ENCODE data around the gene PDCD1. TPM values are rescaled to one million over a fixed set of nuclear protein-coding genes. Genes with fewer than 3 reads are reported as not detected.

The PDCD1 gene
- total RNA-seq, 2 donors from 2014 or later: 0.21 to 0.35 TPM

- intact Hi-C loops (cut with DNase I): no loop called here
- no peak for TF ChIP-seq CTCF (IDR thresholded peaks at IDR 0.05)
These were observed 12.3 kb downstream of the PDCD1 start for GRCh38 chr2:241846406-241846805.

GRCh38 chr2:241844831-241845578 is 13.7 kb downstream of the PDCD1 start:
- no peaks in the 10 kb centered on the region for H3K4me1 ChIP-seq
- no peak for TF ChIP-seq CTCF (IDR thresholded peaks at IDR 0.05)

More at GRCh38 chr2:241846406-241846805, 12.3 kb downstream of the PDCD1 start:
- Histone ChIP-seq H3K4me1 (no peaks in the 10 kb centered on the region), H3K27me3 (no peaks in the 10 kb centered on the region), H3K27ac (no peak overlapping the region), H3K36me3 (no peaks in the 10 kb centered on the region), H3K4me3 (no peak overlapping the region), H3K9me3 (no peaks in the 10 kb centered on the region), H3K9ac (ENCODE audit: low read depth in 2 of 2, low read length in 2 of 2) (no peak overlapping the region)
- DNase-seq: no peak

GRCh38 chr2:241844066-241844728 is 14.5 kb downstream of the PDCD1 start:
- no peaks in the 10 kb centered on the region for H3K4me1 ChIP-seq
- DNase-seq: peak; percentile 78
- no peaks in the 10 kb centered on the region for H3K9me3 ChIP-seq
- no peak overlapping the region for H3K27ac ChIP-seq
- peak overlapping the region; percentile 40 to 46 for H3K9ac ChIP-seq (ENCODE audit: low read depth in 2 of 2, low read length in 2 of 2)
- H3K27me3 ChIP-seq: no peaks in the 10 kb centered on the region
- peak; percentile 18 for TF ChIP-seq CTCF (IDR thresholded peaks at IDR 0.05)
- H3K4me3 ChIP-seq: peak overlapping the region; percentile 30
- no peaks in the 10 kb centered on the region for H3K36me3 ChIP-seq
- intact Hi-C loops (cut with DNase I): no loop called here

More at GRCh38 chr2:241844831-241845578, 13.7 kb downstream of the PDCD1 start:
- intact Hi-C loops (cut with DNase I): no loop called here
- Histone ChIP-seq H3K27me3 (no peaks in the 10 kb centered on the region), H3K4me3 (peak overlapping the region; percentile 30), H3K27ac (no peak overlapping the region), H3K9ac (ENCODE audit: low read depth in 2 of 2, low read length in 2 of 2) (no peak overlapping the region), H3K9me3 (no peaks in the 10 kb centered on the region), H3K36me3 (no peaks in the 10 kb centered on the region)
- peak; percentile 13 for DNase-seq

- peak; percentile 21 for DNase-seq
- peak overlapping the region; percentile 7 for H3K4me3 ChIP-seq
- no peaks in the 10 kb centered on the region for H3K27me3 ChIP-seq
- H3K9me3 ChIP-seq: no peaks in the 10 kb centered on the region
- peak overlapping the region; percentile 32 for H3K27ac ChIP-seq
- intact Hi-C loops (cut with DNase I): no loop called here
- H3K4me1 ChIP-seq: no peaks in the 10 kb centered on the region
- no peak for TF ChIP-seq CTCF (IDR thresholded peaks at IDR 0.05)
- no peaks in the 10 kb centered on the region for H3K36me3 ChIP-seq
- peak overlapping the region in 1 of 2 donors; percentile 46 for H3K9ac ChIP-seq (ENCODE audit: low read depth in 2 of 2, low read length in 2 of 2)
These were observed 15.2 kb downstream of the PDCD1 start for GRCh38 chr2:241843321-241844065.

- TF ChIP-seq CTCF (IDR thresholded peaks at IDR 0.05): no peak
- intact Hi-C loops (cut with DNase I): no loop called here
- no peaks in the 10 kb centered on the region for H3K27me3 ChIP-seq
- H3K27ac ChIP-seq: peak overlapping the region; percentile 32
- H3K4me1 ChIP-seq: no peaks in the 10 kb centered on the region
- H3K9me3 ChIP-seq: no peaks in the 10 kb centered on the region
- H3K9ac ChIP-seq (ENCODE audit: low read depth in 2 of 2, low read length in 2 of 2): peak overlapping the region in 1 of 2 donors; percentile 19
- H3K4me3 ChIP-seq: peak overlapping the region; percentile 7
- H3K36me3 ChIP-seq: no peaks in the 10 kb centered on the region
- no peak for DNase-seq
These were observed 16.0 kb downstream of the PDCD1 start for GRCh38 chr2:241842620-241843211.
